Daoy (cell line): ENCODE results near the gene CSK. TPM values are rescaled to one million over a fixed set of nuclear protein-coding genes. Genes with fewer than 3 reads are reported as not detected.

Source experiments
- DNase-seq: peaks from one replicate; pipeline ENCODE4 v3.0.0-alpha.2; 2015; ENCODE audit warnings: low read depth
- total RNA-seq: library from RNA; depleted of rRNA; stranded (reverse); fragments of >200 nt; shearing (Covaris generic); gene quantifications from 2 replicates; pipeline ENCODE4 v1.2.3, GENCODE V29; 2014

The CSK gene
- total RNA-seq, 1 experiment from 2014 or later: 26.9 TPM

- DNase-seq: no peak
These were observed 19.6 kb downstream of the CSK start for GRCh38 chr15:74801311-74801997.

DNA sequence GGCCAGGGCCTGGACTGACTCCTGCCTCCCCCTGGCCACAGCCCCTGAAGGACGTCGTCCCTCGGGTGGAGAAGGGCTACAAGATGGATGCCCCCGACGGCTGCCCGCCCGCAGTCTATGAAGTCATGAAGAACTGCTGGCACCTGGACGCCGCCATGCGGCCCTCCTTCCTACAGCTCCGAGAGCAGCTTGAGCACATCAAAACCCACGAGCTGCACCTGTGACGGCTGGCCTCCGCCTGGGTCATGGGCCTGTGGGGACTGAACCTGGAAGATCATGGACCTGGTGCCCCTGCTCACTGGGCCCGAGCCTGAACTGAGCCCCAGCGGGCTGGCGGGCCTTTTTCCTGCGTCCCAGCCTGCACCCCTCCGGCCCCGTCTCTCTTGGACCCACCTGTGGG lies 20.4 kb downstream of the CSK start:
- DNase-seq: no peak

GRCh38 chr15:74802862-74803447 lies 21.1 kb downstream of the CSK start:
- DNase-seq: no peak

GRCh38 chr15:74804935-74805334 lies 23.1 kb downstream of the CSK start:
- DNase-seq: no peak

GRCh38 chr15:74807282-74807681 lies 25.4 kb downstream of the CSK start:
- no peak for DNase-seq

GRCh38 chr15:74808078-74808839 lies 26.4 kb downstream of the CSK start:
- DNase-seq: no peak

GRCh38 chr15:74808840-74809229 lies 27.0 kb downstream of the CSK start:
- no peak for DNase-seq

DNA sequence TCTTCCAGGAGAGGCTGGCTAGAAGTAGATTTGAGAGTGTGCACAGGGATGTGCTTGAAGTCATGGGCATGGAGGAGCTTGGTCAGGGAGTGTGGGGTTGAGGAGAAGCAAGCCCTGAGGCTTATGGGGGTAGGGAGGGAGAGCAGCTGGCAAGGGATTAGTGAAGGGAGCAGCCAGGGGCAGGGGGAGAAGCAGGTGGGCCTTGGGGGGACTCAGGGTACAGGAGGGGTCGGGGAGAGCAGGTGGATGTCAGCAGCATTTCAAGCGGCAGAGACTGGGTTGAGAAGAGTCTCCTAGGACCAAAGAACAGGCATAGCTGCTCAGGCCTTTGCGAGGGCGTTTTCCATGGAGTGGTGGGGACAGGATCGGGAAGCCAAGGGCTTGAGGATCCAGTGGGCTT lies 27.4 kb downstream of the CSK start:
- DNase-seq: no peak

- no peak for DNase-seq
These were observed 28.1 kb downstream of the CSK start for GRCh38 chr15:74809956-74810355.

DNA sequence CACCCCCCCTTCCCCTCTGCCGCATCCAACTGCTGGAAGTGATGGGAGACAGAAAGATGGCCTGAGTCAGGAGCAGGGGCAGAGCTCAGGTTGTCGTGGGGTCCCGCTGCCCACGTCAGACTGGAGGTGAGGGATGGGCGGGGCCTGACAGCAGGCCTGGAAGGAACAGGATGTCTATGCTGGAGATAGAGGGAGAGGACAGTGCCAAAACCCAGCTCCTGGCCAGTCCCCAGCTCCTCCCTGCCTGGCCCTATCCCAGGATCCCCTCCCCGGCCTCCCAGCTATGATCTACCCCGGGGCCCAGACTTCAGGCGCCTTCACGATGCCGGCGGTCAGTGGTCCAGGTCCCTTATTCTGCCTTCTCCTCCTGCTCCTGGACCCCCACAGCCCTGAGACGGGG lies 30.7 kb downstream of the CSK start, which contains the start of gene LMAN1L:
Gene LMAN1L (plus strand): TSS at position 303 of the 400 bp plus-strand sequence. CDS start 20 bp downstream, at position 323.
- DNase-seq: no peak

- DNase-seq: no peak
These were observed 33.4 kb downstream of the CSK start for GRCh38 chr15:74815121-74815934.

GRCh38 chr15:74815961-74816360 lies 34.1 kb downstream of the CSK start:
- DNase-seq: no peak

- DNase-seq: no peak
These were observed 34.9 kb downstream of the CSK start for GRCh38 chr15:74816624-74817369.

- no peak for DNase-seq
These were observed 35.5 kb downstream of the CSK start for GRCh38 chr15:74817370-74817737.

DNA sequence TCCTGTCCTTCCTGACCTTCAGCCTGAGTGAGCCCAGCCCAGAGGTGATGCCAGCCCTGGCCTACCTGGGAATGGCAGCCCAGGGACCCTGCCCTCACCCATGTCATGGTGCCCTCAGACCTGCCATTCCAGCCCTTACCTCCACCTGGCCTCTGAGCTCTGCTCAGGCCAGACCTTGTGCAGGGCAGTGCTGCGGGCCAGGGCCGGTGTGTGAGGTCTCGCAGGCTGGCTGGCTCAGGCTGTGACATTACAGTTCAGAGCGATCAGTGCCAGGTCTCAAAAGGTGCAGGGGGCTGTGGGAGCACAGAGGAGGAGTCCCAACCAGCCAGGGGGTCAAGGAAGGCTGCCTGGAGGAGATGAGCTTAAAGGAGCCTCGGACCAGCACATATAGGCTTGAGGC lies 38.2 kb downstream of the CSK start:
- DNase-seq: no peak

DNA sequence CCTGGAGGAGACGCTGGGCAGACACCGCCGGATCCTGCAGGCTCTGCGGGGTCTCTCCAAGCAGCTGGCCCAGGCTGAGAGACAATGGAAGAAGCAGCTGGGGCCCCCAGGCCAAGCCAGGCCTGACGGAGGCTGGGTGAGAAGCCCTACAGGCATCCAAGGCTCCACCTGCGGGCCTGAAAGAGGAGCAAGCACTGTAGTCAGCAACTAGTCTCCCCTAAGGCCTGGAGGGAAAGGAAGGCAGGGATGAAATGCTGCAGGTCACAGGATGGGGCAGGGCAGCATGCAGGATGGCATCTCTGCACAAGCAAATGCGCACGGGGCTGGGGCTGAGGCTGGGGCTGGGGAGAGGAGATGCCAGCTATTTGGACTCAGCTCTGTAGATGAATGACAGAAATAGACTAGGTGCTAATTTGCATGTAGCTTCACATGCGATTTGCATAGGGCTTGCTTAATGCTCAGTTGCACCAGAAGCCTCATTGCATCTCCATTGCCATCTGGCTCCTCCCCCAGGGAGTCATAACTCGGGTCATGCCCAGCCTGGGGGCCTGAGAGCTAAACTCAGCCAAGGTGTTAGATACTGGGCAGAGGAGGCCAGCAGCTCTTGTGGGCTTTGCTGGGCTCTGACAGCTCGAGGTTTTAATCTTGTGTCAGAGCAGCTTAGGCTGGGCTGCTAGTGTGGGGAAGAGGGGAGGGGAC lies 39.4 kb downstream of the CSK start:
- DNase-seq: no peak

DNA sequence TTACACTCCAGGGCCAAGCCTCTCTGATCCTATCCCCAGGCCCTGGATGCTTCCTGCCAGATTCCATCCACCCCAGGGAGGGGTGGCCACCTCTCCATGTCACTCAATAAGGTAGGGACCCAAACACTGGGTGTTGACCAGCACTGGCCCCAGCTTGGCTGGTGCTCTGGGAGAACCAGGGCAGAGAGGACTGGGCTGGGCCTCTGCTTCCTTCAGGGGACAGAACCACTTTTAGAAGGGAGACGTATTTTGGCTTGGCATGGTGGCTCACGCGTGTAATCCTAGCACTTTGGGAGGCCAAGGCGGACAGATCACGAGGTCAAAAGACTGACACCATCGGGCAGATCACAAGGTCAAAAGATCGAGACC lies 39.9 kb downstream of the CSK start:
- DNase-seq: no peak

DNA sequence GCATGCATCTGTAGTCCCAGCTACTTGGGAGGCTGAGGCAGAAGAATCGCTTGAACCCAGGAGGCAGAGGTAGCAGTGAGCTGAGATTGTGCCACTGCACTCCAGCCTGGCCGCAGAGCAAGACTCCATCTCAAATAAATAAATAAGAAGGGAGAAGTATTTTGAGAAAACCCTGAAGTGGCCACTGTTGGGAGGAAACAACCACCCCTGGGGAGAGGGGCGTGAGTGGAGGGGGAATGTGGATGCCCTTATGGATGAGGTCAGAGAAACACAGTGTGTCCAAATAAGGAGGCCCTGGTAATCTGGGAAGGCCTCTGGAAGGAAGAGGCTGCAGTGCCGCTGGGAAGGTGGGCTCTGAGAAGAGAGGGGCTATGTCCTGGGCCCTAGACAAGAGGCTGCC lies 40.4 kb downstream of the CSK start:
- no peak for DNase-seq

DNA sequence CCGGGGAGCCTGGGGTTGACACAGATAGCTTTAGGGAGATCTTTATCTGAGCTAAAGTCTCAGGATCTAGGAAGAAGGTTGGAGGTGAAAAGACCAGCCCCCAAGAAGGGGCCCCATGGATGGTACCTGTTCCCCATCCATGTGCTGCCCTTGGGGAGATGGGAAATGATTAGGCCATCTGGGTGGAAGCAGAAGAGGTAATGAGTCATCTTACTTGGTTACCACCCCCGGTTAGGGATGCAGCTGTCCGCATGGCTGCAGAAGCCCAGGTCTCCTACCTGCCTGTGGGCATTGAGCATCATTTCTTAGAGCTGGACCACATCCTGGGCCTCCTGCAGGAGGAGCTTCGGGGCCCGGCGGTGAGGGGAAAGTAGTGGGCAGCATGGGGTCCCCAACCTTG lies 41.4 kb downstream of the CSK start:
- DNase-seq: no peak

DNA sequence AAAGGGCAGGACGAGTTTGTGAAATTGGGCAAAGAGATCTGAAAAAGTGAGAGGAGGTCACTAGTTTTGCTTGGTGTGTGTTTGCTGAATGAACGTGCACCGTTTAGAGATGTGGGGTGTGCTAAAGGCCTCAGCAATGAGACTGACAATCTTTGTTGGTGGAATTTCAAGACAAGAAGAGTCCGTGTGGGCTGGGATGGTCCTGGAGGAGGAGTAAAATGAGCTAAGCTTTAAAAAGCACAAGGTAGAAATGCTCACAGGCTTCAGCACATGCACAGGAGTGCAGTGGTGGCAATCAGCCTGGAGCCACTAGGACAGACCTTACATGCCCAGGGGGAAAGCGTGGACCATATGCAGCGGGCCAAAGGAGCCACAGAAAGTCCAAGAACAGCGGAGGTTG lies 43.1 kb downstream of the CSK start:
- no peak for DNase-seq

DNA sequence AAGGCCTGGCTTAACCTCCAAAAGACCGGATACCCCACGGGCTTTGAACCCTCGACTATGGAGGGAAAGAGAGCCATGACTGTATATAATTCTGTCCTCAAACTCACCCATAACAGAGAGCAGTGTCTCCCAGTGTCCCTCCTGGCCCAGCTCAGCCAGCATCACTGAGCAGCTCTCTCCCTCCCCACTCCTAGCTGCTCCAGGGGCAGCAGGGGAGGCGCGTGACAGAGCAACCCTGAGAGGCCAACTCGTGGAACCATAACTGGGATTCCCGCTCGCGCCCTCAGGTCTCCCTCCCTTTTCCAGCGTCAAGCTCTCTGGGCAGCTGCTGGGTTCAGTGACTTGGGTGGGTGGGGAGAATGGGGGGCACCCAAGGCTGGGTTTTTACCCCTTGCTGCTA lies 44.0 kb downstream of the CSK start:
- no peak for DNase-seq
